Measurements from ENCODE around the gene LINGO1. TPM values are rescaled to one million over a fixed set of nuclear protein-coding genes. Genes with fewer than 3 reads are reported as not detected.

LINGO1 gene
- total and polyA plus RNA-seq, 2 donors (not counting 3 experiments of a cell fraction or from before 2014, with no cell fraction given) = 0.15 to 0.33 TPM

DNA sequence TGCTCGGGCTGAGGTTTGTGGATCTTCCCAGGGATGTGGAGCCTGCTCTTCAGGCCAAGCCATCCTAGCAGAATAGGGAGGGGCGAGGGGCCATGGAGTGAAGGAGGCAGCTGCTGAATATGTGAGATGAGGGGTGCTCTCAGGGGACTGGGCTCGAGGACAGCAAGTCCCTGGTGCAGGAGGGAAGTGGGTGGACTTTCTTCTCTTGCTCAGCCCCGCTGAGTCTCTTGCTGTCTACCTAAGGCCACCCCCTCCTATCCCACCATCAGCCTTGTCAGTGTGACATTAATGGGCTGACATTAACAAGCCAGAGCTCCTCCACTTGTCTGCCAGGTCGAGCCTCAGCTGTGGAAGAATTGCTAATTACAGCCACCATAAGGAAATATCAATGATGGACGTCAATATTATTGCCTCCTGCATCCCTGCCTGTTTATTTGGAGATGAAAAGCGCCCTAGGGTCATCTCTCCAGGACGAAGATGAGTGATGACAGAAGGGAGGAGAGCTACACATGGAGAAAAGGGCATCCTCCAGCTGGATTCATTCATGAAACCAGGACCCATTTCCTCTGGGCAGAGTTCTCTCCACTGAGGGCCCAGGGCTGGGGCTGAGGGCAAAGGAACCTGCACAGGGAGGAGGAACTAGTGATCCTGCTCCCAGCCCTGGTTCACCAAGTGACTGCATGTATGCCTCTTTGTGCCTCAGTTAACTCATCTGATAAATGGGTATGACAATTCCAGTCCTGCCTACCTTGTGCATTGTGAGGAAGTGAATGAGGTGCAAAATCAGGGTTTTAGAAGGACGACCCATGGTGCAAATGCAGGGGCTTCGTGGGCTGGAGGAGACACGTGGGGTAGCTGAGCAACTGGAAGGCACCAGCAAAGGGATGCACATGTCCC lies 34.9 kb upstream of the LINGO1 start:
- CTCF ChIA-PET = interaction anchor here (1.6 kb wide), 1 partner anchor 17 kb away, joined by 4 read pairs; no protein-coding TSS in a partner anchor
- H3K9me1 ChIP-seq (replicated peaks; ENCODE audit: control insufficient read depth, extremely low read depth, insufficient read depth, low read length) = no peaks in the 10 kb centered on the region
- POLR2A ChIA-PET = no interaction called here
- DNase-seq (ENCODE audit: low read depth, low spot score) = no peak
- TF ChIP-seq, protein P1, sequence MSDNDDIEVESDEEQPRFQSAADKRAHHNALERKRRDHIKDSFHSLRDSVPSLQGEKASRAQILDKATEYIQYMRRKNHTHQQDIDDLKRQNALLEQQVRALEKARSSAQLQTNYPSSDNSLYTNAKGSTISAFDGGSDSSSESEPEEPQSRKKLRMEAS (IDR thresholded peaks at IDR 0.05; ENCODE audit: insufficient read depth, insufficient read length) = no peak
- TF ChIP-seq JUN (IDR thresholded peaks at IDR 0.05; ENCODE audit: borderline replicate concordance, insufficient read depth, insufficient read length, low read depth) = no peak
- no peak for TF ChIP-seq EZH2 (IDR thresholded peaks at IDR 0.05; ENCODE audit: borderline replicate concordance, low read depth, low read length, severe bottlenecking)
- no peak for TF ChIP-seq FOS (IDR thresholded peaks at IDR 0.05; ENCODE audit: borderline replicate concordance, insufficient read depth, low read length)
- no peak for TF ChIP-seq POLR2AphosphoS5 (IDR thresholded peaks at IDR 0.05; ENCODE audit: insufficient read depth, low read depth, low read length)
- TF ChIP-seq GATA2 (IDR thresholded peaks at IDR 0.05; ENCODE audit: insufficient read depth, insufficient read length, low read depth, low read length) = no peak
- TF ChIP-seq, protein P2, sequence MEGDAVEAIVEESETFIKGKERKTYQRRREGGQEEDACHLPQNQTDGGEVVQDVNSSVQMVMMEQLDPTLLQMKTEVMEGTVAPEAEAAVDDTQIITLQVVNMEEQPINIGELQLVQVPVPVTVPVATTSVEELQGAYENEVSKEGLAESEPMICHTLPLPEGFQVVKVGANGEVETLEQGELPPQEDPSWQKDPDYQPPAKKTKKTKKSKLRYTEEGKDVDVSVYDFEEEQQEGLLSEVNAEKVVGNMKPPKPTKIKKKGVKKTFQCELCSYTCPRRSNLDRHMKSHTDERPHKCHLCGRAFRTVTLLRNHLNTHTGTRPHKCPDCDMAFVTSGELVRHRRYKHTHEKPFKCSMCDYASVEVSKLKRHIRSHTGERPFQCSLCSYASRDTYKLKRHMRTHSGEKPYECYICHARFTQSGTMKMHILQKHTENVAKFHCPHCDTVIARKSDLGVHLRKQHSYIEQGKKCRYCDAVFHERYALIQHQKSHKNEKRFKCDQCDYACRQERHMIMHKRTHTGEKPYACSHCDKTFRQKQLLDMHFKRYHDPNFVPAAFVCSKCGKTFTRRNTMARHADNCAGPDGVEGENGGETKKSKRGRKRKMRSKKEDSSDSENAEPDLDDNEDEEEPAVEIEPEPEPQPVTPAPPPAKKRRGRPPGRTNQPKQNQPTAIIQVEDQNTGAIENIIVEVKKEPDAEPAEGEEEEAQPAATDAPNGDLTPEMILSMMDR (IDR thresholded peaks at IDR 0.05; ENCODE audit: extremely low read depth in 1 of 2, insufficient read depth in 1 of 2, low read depth in 1 of 2, low read length in 2 of 2) = no peak
- TF ChIP-seq MYC (IDR thresholded peaks at IDR 0.05; ENCODE audit: low read depth, low read length) = no peak
- no peak for TF ChIP-seq POLR2A (IDR thresholded peaks at IDR 0.05; ENCODE audit: low read depth, low read length)
- dilution Hi-C loops (cut with MboI; ENCODE audit: extremely low pct_ligation_motif_present, low sequenced_read_pairs) = no loop called here
- H3K4me3 ChIP-seq (replicated peaks in 1 of 3; ENCODE audit: insufficient read depth in 1 of 3, low read depth in 1 of 3, low read length in 3 of 3) = no peak overlapping the region
- no peaks in the 10 kb centered on the region for H3K4me1 ChIP-seq (ENCODE audit: control insufficient read depth, extremely low read depth, insufficient read depth, low read length)
- H3K9ac ChIP-seq (replicated peaks; ENCODE audit: extremely low read depth, insufficient read depth, low read length) = no peak overlapping the region
- no peaks in the 10 kb centered on the region for H4K20me1 ChIP-seq (replicated peaks; ENCODE audit: control insufficient read depth, extremely low read depth, insufficient read depth, low read length)
- peaks cover 1 to 7% of the 10 kb centered on the region in 2 experiments for H3K27me3 ChIP-seq (ENCODE audit: control insufficient read depth in 2 of 2, insufficient read depth in 2 of 2, low read length in 2 of 2)
- no peaks in the 10 kb centered on the region for H3K36me3 ChIP-seq (ENCODE audit: control insufficient read depth in 2 of 2, extremely low read depth in 1 of 2, insufficient read depth in 2 of 2, low read length in 2 of 2)
- H3K27ac ChIP-seq (ENCODE audit: insufficient read depth, low read depth, low read length) = no peak overlapping the region
- BruUV-seq (replicated peaks) = no TSS peak
- no peak for FAIRE-seq
- H3K4me2 ChIP-seq (ENCODE audit: insufficient read depth, low read length) = no peak overlapping the region
- no peaks in the 10 kb centered on the region for H3K79me2 ChIP-seq (ENCODE audit: control insufficient read depth, insufficient read depth, low read length)
- H2AFZ ChIP-seq (ENCODE audit: low read depth, low read length) = no peak overlapping the region
- intact Hi-C loops (cut with micrococcal nuclease) = loop anchor here (10.0 kb wide), 1 partner anchor 207 kb away; no protein-coding TSS in a partner anchor
- H3K9me3 ChIP-seq (replicated peaks; ENCODE audit: control insufficient read depth, insufficient read depth, low read length) = no peaks in the 10 kb centered on the region

Measured in endothelial cell of umbilical vein (primary cell).